ENCODE measurements around the gene ANKRD16. TPM values are rescaled to one million over a fixed set of nuclear protein-coding genes. Genes with fewer than 3 reads are reported as not detected.
A peak's percentile ranks its signal among the peaks of the same experiment; 100 is the strongest.
"Not testable (repeated sequence)": the region's sequence is repeated elsewhere in the genome, so short reads cannot be mapped to it uniquely, and the experiment has no call there.

ANKRD16 gene
- total RNA-seq, 1 donor from 2014 or later = 4.5 TPM

- no peak for DNase-seq (ENCODE audit: low read depth in 2 of 2)
Measured at GRCh38 chr10:5876181-5876768, 13.4 kb downstream of the ANKRD16 start.

- DNase-seq (ENCODE audit: low read depth in 2 of 2) = peak; percentile 63 to 74
Measured at GRCh38 chr10:5873515-5873995, 16.1 kb downstream of the ANKRD16 start.

- DNase-seq (ENCODE audit: low read depth in 2 of 2) = no peak
Measured at GRCh38 chr10:5871596-5871995, 18.1 kb downstream of the ANKRD16 start.

GRCh38 chr10:5869156-5869555 lies 20.5 kb downstream of the ANKRD16 start:
- no peak for DNase-seq (ENCODE audit: low read depth in 2 of 2)

- DNase-seq (ENCODE audit: low read depth in 2 of 2) = not testable (repeated sequence)
Measured at GRCh38 chr10:5868383-5868782, 21.3 kb downstream of the ANKRD16 start.

- not testable (repeated sequence) for DNase-seq (ENCODE audit: low read depth in 2 of 2)
Measured at GRCh38 chr10:5867091-5867615, 22.5 kb downstream of the ANKRD16 start.

GRCh38 chr10:5866451-5867081 lies 23.1 kb downstream of the ANKRD16 start:
- DNase-seq (ENCODE audit: low read depth in 2 of 2) = not testable (repeated sequence)

- not testable (repeated sequence) for DNase-seq (ENCODE audit: low read depth in 2 of 2)
Measured at GRCh38 chr10:5862981-5863685, 26.6 kb downstream of the ANKRD16 start.

GRCh38 chr10:5862360-5862961 lies 27.2 kb downstream of the ANKRD16 start:
- no peak for DNase-seq (ENCODE audit: low read depth in 2 of 2)

GRCh38 chr10:5860066-5860465 lies 29.6 kb downstream of the ANKRD16 start:
- no peak for DNase-seq (ENCODE audit: low read depth in 2 of 2)

- no peak for DNase-seq (ENCODE audit: low read depth in 2 of 2)
Measured at GRCh38 chr10:5858811-5859210, 30.9 kb downstream of the ANKRD16 start.

GRCh38 chr10:5856701-5857004 lies 33.0 kb downstream of the ANKRD16 start:
- DNase-seq (ENCODE audit: low read depth in 2 of 2) = no peak

- no peak for DNase-seq (ENCODE audit: low read depth in 2 of 2)
Measured at GRCh38 chr10:5855979-5856700, 33.6 kb downstream of the ANKRD16 start.

- DNase-seq (ENCODE audit: low read depth in 2 of 2) = no peak
Measured at GRCh38 chr10:5854131-5854475, 35.6 kb downstream of the ANKRD16 start.

GRCh38 chr10:5846667-5847066 lies 43.0 kb downstream of the ANKRD16 start:
- DNase-seq (ENCODE audit: low read depth in 2 of 2) = not testable (repeated sequence)

GRCh38 chr10:5844345-5845055 lies 45.2 kb downstream of the ANKRD16 start:
- DNase-seq (ENCODE audit: low read depth in 2 of 2) = no peak

GRCh38 chr10:5843686-5844344 lies 45.9 kb downstream of the ANKRD16 start:
- DNase-seq (ENCODE audit: low read depth in 2 of 2) = no peak

GRCh38 chr10:5841965-5842364 lies 47.7 kb downstream of the ANKRD16 start:
- no peak for DNase-seq (ENCODE audit: low read depth in 2 of 2)

- peak in 1 of 2 donors; percentile 52 for DNase-seq (ENCODE audit: low read depth in 2 of 2)
Measured at GRCh38 chr10:5840314-5841307, 49.1 kb downstream of the ANKRD16 start.

Data from dermis microvascular lymphatic vessel endothelial cell (primary cell).